HUES64 (cell line): Measurements from ENCODE around the gene TMEM81.

Source experiments
- H3K27ac ChIP-seq: 2 replicates; pipeline ENCODE4 v1.7.0; 2013; ENCODE audit warnings: low read depth, low read length, inconsistent platforms
- H3K27me3 ChIP-seq: 2 replicates; pipeline ENCODE4 v1.6.1; 2013; ENCODE audit warnings: mild to moderate bottlenecking, low read length; ENCODE audit not compliant: insufficient read depth
- H3K36me3 ChIP-seq: 2 replicates; pipeline ENCODE4 v1.6.1; 2013; ENCODE audit warnings: mild to moderate bottlenecking, low read length; ENCODE audit not compliant: insufficient read depth
- H3K4me1 ChIP-seq: 2 replicates; pipeline ENCODE4 v1.6.1; 2013; ENCODE audit warnings: mild to moderate bottlenecking, low read length, moderate library complexity; ENCODE audit not compliant: insufficient read depth
- H3K4me3 ChIP-seq: 2 replicates; pipeline ENCODE4 v1.5.1; 2013; ENCODE audit warnings: mild to moderate bottlenecking, low read length, moderate library complexity
- H3K9ac ChIP-seq: 2 replicates; pipeline ENCODE4 v1.6.1; 2013; ENCODE audit warnings: mild to moderate bottlenecking, low read depth, low read length
- H3K9me3 ChIP-seq: 2 replicates; pipeline ENCODE4 v1.6.1; 2013; ENCODE audit warnings: low read depth, low read length; ENCODE audit not compliant: insufficient read depth
- WGBS: fragments of 150-250, 120-280 bp; methylation state at CpG from one replicate; pipeline ENCODE4 v1.1.7; 2013; ENCODE audit warnings: missing lambda C conversion rate; 5-methylcytosine and 5-hydroxymethylcytosine counted together

TMEM81 gene

DNA sequence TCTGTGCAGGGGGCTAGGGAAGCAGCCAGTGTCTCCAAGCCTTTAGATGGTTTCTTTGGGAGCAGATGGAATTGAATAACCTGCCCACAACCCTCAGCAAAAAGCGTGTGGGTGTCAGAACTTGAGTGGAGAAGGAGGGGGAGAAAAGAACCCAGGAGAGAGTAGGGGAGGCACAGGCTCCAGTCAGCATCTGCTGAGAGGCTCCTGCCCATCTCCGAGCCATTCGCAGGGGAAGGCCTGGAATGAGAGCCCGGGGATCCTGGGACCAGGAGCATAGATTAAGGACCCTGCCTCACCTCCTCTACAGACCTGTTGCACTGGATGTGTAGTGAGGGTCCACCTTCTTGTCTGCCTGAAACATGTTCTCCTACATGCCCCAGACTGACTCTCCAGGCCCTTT is 16.3 kb downstream of the TMEM81 start:
- no peak overlapping the region for H3K27ac ChIP-seq
- no peaks in the 10 kb centered on the region for H3K27me3 ChIP-seq
- H3K36me3 ChIP-seq, result no peaks in the 10 kb centered on the region
- 91% methylated on average over 4 of the region's 4 CpGs for WGBS
- no peaks in the 10 kb centered on the region for H3K4me1 ChIP-seq
- H3K9me3 ChIP-seq, result no peaks in the 10 kb centered on the region
- no peak overlapping the region for H3K4me3 ChIP-seq
- no peak overlapping the region for H3K9ac ChIP-seq

DNA sequence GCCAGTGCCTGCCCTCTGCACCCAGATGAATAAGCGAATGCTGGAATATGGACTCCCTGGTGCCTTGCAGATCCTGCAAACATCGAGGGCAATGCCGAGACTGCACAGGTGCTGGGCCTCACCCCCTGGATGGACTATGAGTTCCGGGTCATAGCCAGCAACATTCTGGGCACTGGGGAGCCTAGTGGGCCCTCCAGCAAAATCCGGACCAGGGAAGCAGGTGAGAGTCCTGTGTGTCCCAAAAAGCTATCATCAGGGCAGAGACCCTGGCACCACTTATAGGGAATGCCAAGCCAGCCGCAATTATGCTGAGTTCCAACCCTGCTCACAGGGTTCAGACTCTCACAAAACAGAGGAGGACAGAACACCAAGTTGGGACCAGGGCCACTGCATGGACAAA is 17.2 kb downstream of the TMEM81 start:
- Histone ChIP-seq H3K9ac (no peak overlapping the region), H3K4me1 (no peaks in the 10 kb centered on the region), H3K27ac (no peak overlapping the region), H3K36me3 (no peaks in the 10 kb centered on the region), H3K27me3 (no peaks in the 10 kb centered on the region), H3K4me3 (no peak overlapping the region), H3K9me3 (no peaks in the 10 kb centered on the region)
- 94% methylated on average over 6 of the region's 6 CpGs for WGBS

DNA sequence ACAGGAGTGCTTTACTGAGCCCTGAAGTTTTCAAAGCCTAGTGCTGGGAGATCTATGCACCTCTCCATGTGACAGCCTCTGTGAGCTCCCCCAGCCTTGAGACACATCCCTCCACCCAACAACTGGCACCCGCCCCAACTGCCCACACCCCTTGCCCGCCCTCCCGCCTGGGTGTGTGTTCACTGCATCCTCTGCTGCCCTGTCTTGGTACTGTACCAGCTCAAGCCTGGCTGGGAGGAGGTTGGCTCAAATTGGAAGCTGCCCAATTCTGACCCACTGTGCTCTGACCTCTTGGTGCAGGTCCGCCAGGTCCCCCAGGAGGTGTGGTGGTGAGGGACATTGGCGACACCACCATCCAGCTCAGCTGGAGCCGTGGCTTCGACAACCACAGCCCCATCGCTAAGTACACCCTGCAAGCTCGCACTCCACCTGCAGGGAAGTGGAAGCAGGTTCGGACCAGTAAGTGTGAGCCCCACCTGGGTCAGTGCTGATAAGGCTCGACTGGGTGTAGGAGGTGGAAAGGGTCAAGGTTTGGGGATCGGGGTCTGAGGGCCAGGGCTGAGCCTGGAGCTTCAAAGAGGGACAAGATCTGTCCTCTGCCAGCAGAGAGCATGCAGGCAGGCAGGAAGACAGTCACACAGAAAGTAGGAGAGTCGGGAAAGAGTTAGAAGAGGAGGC is 18.0 kb downstream of the TMEM81 start:
- Histone ChIP-seq H3K27me3 (no peaks in the 10 kb centered on the region), H3K9me3 (no peaks in the 10 kb centered on the region), H3K9ac (no peak overlapping the region), H3K4me3 (no peak overlapping the region), H3K36me3 (no peaks in the 10 kb centered on the region), H3K27ac (no peak overlapping the region), H3K4me1 (peaks cover 3% of the 10 kb centered on the region; the same call in 1 of the 2 replicates)
- 87% methylated on average over 13 of the region's 13 CpGs for WGBS

GRCh38 chr1:205065666-205066065 is 18.6 kb downstream of the TMEM81 start:
- H3K4me3 ChIP-seq, result no peak overlapping the region
- no peaks in the 10 kb centered on the region for H3K36me3 ChIP-seq
- H3K9me3 ChIP-seq, result no peaks in the 10 kb centered on the region
- WGBS, result 92% methylated on average over 14 of the region's 14 CpGs
- H3K9ac ChIP-seq, result no peak overlapping the region; the same call in 1 of the 2 replicates
- peaks cover 3% of the 10 kb centered on the region; the same call in 1 of the 2 replicates for H3K4me1 ChIP-seq
- no peak overlapping the region for H3K27ac ChIP-seq
- H3K27me3 ChIP-seq, result no peaks in the 10 kb centered on the region

DNA sequence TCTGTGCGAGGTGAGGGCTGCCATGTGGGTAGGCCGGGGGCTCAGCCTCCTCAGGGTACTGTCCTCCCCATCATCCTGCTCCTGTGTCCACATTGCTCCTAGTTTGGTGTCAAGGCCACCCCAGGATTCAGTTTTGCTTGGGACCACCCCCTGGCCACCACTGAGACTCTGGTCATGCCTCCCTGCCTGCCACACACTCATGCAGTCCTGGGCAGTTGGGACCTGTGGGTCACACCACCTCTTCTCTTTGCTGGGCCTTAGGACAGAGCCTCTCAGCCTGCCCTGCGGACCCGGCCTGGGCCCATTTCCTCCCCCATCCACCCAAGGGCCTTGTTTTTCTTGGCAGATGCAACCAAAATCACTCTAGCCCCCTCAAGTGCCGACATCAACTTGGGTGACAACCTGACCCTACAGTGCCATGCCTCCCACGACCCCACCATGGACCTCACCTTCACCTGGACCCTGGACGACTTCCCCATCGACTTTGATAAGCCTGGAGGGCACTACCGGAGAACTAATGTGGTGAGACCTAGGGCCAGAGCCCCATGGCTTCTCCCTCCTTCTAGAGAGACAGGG is 19.4 kb downstream of the TMEM81 start:
- no peak overlapping the region for H3K9ac ChIP-seq
- peaks cover 3% of the 10 kb centered on the region; the same call in 1 of the 2 replicates for H3K4me1 ChIP-seq
- no peaks in the 10 kb centered on the region for H3K27me3 ChIP-seq
- H3K4me3 ChIP-seq, result no peak overlapping the region
- H3K36me3 ChIP-seq, result no peaks in the 10 kb centered on the region
- 93% methylated on average over 9 of the region's 9 CpGs for WGBS
- H3K9me3 ChIP-seq, result no peaks in the 10 kb centered on the region
- H3K27ac ChIP-seq, result no peak overlapping the region

DNA sequence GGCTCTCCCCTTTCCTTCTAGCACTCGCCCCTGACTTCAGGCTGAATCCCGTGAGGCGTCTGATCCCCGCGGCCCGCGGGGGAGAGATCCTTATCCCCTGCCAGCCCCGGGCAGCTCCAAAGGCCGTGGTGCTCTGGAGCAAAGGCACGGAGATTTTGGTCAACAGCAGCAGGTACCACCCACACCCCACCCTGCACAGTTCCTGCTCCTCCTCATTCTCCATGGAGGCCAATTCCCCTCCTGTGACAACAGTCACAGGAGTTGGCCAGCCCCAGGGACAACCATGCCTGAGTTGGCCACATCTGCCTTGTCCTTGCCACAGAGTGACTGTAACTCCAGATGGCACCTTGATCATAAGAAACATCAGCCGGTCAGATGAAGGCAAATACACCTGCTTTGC is 20.0 kb downstream of the TMEM81 start:
- WGBS, result 89% methylated on average over 11 of the region's 11 CpGs
- Histone ChIP-seq H3K27ac (no peak overlapping the region), H3K9ac (no peak overlapping the region), H3K36me3 (no peaks in the 10 kb centered on the region), H3K27me3 (no peaks in the 10 kb centered on the region), H3K4me1 (peaks cover 3% of the 10 kb centered on the region; the same call in 1 of the 2 replicates), H3K4me3 (no peak overlapping the region), H3K9me3 (no peaks in the 10 kb centered on the region)

- 82% methylated on average over 3 of the region's 3 CpGs for WGBS
- H3K9me3 ChIP-seq, result no peaks in the 10 kb centered on the region
- peaks cover 3% of the 10 kb centered on the region; the same call in 1 of the 2 replicates for H3K4me1 ChIP-seq
Observed at GRCh38 chr1:205062895-205063294, 21.4 kb downstream of the TMEM81 start.

DNA sequence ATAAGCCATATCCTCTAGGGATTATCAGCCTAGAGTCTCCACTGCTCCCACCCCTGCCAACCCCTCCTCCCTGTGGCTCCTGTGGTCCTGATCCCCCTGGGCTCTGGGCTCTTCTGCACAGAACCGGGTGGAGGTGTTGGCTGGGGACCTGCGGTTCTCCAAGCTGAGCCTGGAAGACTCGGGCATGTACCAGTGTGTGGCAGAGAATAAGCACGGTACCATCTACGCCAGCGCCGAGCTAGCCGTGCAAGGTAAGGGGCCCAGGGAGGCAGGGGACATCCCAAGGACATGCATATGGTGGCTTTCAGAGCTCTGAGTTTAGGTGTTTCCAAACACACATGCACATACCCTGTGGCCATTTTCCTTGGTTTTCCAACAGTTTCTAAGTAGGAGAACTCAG is 21.9 kb downstream of the TMEM81 start:
- Histone ChIP-seq H3K4me3 (no peak overlapping the region), H3K27me3 (no peaks in the 10 kb centered on the region), H3K4me1 (peaks cover 3% of the 10 kb centered on the region; the same call in 1 of the 2 replicates), H3K36me3 (no peaks in the 10 kb centered on the region), H3K27ac (no peak overlapping the region), H3K9me3 (no peaks in the 10 kb centered on the region), H3K9ac (no peak overlapping the region)
- 93% methylated on average over 8 of the region's 8 CpGs for WGBS

More at GRCh38 chr1:205062895-205063294, 21.4 kb downstream of the TMEM81 start:
- no peak overlapping the region for H3K4me3 ChIP-seq
- no peaks in the 10 kb centered on the region for H3K27me3 ChIP-seq
- H3K27ac ChIP-seq, result no peak overlapping the region
- H3K9ac ChIP-seq, result no peak overlapping the region
- H3K36me3 ChIP-seq, result no peaks in the 10 kb centered on the region

GRCh38 chr1:205061665-205062069 is 22.6 kb downstream of the TMEM81 start:
- no peak overlapping the region for H3K4me3 ChIP-seq
- no peaks in the 10 kb centered on the region for H3K9me3 ChIP-seq
- H3K27ac ChIP-seq, result no peak overlapping the region
- peaks cover 3% of the 10 kb centered on the region; the same call in 1 of the 2 replicates for H3K4me1 ChIP-seq
- no peaks in the 10 kb centered on the region for H3K27me3 ChIP-seq
- H3K9ac ChIP-seq, result no peak overlapping the region
- H3K36me3 ChIP-seq, result no peaks in the 10 kb centered on the region
- WGBS, result 42% methylated on average over 13 of the region's 13 CpGs

GRCh38 chr1:205061227-205061626 is 23.0 kb downstream of the TMEM81 start:
- Histone ChIP-seq H3K27me3 (no peaks in the 10 kb centered on the region), H3K9me3 (no peaks in the 10 kb centered on the region), H3K9ac (no peak overlapping the region)

DNA sequence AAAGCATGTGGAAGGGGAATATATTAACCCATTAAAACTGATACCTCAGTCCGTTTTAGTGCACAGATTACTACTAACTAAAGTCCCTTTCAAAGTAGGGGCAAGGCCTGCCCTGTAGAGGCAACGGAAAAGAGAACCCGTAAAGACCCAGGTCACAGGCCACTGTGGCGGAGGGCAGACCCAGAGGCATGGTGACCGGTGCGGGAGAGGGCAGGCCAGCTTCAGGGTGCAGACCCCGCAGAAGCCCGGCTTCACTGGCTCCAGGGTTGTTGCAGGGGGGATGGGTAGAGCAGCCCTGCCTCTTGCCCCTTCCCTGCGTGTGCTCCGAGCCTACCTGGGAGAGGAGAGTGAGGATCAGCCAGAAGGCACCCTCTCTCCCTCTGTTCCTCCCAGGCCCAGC is 23.5 kb downstream of the TMEM81 start:
- WGBS, result 89% methylated on average over 10 of the region's 10 CpGs
- Histone ChIP-seq H3K9me3 (no peaks in the 10 kb centered on the region), H3K4me3 (no peak overlapping the region), H3K27me3 (no peaks in the 10 kb centered on the region), H3K4me1 (peaks cover 3% of the 10 kb centered on the region; the same call in 1 of the 2 replicates), H3K9ac (no peak overlapping the region), H3K36me3 (no peaks in the 10 kb centered on the region), H3K27ac (no peak overlapping the region)

More at GRCh38 chr1:205061227-205061626, 23.0 kb downstream of the TMEM81 start:
- H3K4me1 ChIP-seq, result peaks cover 3% of the 10 kb centered on the region; the same call in 1 of the 2 replicates
- no peak overlapping the region for H3K27ac ChIP-seq
- H3K4me3 ChIP-seq, result no peak overlapping the region
- no peaks in the 10 kb centered on the region for H3K36me3 ChIP-seq
- 82% methylated on average over 14 of the region's 14 CpGs for WGBS
